HEK293 (cell line): ENCODE results near the gene WDR1.

Experiments
- CTCF ChIA-PET: fragments of 350-600 bp; formaldehyde crosslinking; extraction: SDS; loops from one replicate; lab custom pipeline; 2021; ENCODE audit warnings: antibody characterized with exemption; lab: Yijun Ruan, JAX
- POLR2A ChIA-PET: fragments of 300-600 bp; formaldehyde crosslinking; extraction: SDS; loops from one replicate; lab custom pipeline; 2020; ENCODE audit warnings: antibody characterized with exemption, inconsistent platforms; lab: Yijun Ruan, JAX
- H3K27ac ChIP-seq: fragments of 200-500 bp; sonication (Bioruptor generic); 2 replicates; pipeline ENCODE4 v1.5.1; 2014; ENCODE audit warnings: low read depth, low read length, control low read depth, inconsistent platforms; ENCODE audit errors: extremely low read depth
- H3K36me3 ChIP-seq, 2 experiments: fragments of 200-500 bp in 1 of 2; sonication (Bioruptor generic) in 1 of 2; 1 replicate in 1 of 2; 2 replicates in 1 of 2; pipeline ENCODE4 v1.5.1; 2014 to 2017; ENCODE audit warnings: inconsistent platforms in 2 of 2, low read length in 2 of 2; ENCODE audit not compliant: control insufficient read depth in 2 of 2, insufficient read depth in 1 of 2
- H3K4me1 ChIP-seq: fragments of 200-500 bp; sonication (Bioruptor generic); 2 replicates; pipeline ENCODE4 v1.5.1; 2014; ENCODE audit warnings: mild to moderate bottlenecking, low read length, inconsistent platforms; ENCODE audit not compliant: control insufficient read depth, insufficient read depth
- H3K4me3 ChIP-seq: 2 replicates; pipeline ENCODE4 v1.5.1; 2011; ENCODE audit warnings: low read depth, mild to moderate bottlenecking, control low read depth, low read length, moderate library complexity
- H3K9me3 ChIP-seq: fragments of 200-500 bp; sonication (Bioruptor generic); 2 replicates; pipeline ENCODE4 v1.5.1; 2014; ENCODE audit warnings: low read depth, low read length, inconsistent platforms; ENCODE audit not compliant: control insufficient read depth, insufficient read depth
- KLF7 ChIP-seq: fragments of 450-650 bp; formaldehyde crosslinking; IDR thresholded peaks from 2 replicates; pipeline ENCODE4 v1.5.1; 2016; ENCODE audit warnings: missing biosample characterization, missing genetic modification characterization, borderline replicate concordance
- MEIS1 ChIP-seq: sonication (generic); formaldehyde crosslinking; IDR thresholded peaks from 2 replicates; pipeline ENCODE4 v1.8.1; 2022; ENCODE audit warnings: missing genetic modification reagents, mild to moderate bottlenecking, borderline replicate concordance
- TCF7L2 ChIP-seq: IDR thresholded peaks from 2 replicates; pipeline ENCODE4 v1.6.1; 2011; ENCODE audit warnings: low read depth, mild to moderate bottlenecking, inconsistent platforms, low read length, moderate library complexity, borderline replicate concordance
- ZEB2 ChIP-seq: fragments of 450-650 bp; formaldehyde crosslinking; IDR thresholded peaks from 2 replicates; pipeline ENCODE4 v1.5.1; 2016; ENCODE audit warnings: missing biosample characterization, missing genetic modification characterization
- ZFP41 ChIP-seq: fragments of 450-650 bp; formaldehyde crosslinking; IDR thresholded peaks from 2 replicates; pipeline ENCODE4 v1.5.1; 2016; ENCODE audit warnings: missing biosample characterization, missing genetic modification characterization, borderline replicate concordance
- ZIC2 ChIP-seq: fragments of 450-650 bp; formaldehyde crosslinking; IDR thresholded peaks from 2 replicates; pipeline ENCODE4 v1.5.1; 2016; ENCODE audit warnings: missing biosample characterization, missing genetic modification characterization
- ZNF121 ChIP-seq: fragments of 450-650 bp; formaldehyde crosslinking; IDR thresholded peaks from 2 replicates; pipeline ENCODE4 v1.5.1; 2016; ENCODE audit warnings: missing biosample characterization, missing genetic modification characterization
- ZNF2 ChIP-seq: fragments of 450-650 bp; formaldehyde crosslinking; IDR thresholded peaks from 2 replicates; pipeline ENCODE4 v1.5.1; 2016; ENCODE audit warnings: missing biosample characterization, missing genetic modification characterization
- ZNF221 ChIP-seq: fragments of 450-650 bp; formaldehyde crosslinking; IDR thresholded peaks from 2 replicates; pipeline ENCODE4 v1.5.1; 2017; ENCODE audit warnings: missing biosample characterization, missing genetic modification characterization, borderline replicate concordance
- ZNF266 ChIP-seq: fragments of 450-650 bp; formaldehyde crosslinking; IDR thresholded peaks from 2 replicates; pipeline ENCODE4 v1.5.1; 2016; ENCODE audit warnings: missing biosample characterization, missing genetic modification characterization, low read depth
- ZNF311 ChIP-seq: fragments of 450-650 bp; formaldehyde crosslinking; IDR thresholded peaks from 2 replicates; pipeline ENCODE4 v1.5.1; 2017; ENCODE audit warnings: missing biosample characterization, missing genetic modification characterization, borderline replicate concordance
- ZNF354C ChIP-seq: fragments of 450-650 bp; formaldehyde crosslinking; IDR thresholded peaks from 2 replicates; pipeline ENCODE4 v1.5.1; 2016; ENCODE audit warnings: missing biosample characterization, missing genetic modification characterization, low read depth, borderline replicate concordance
- ZNF37A ChIP-seq: fragments of 450-650 bp; IDR thresholded peaks from 2 replicates; pipeline ENCODE4 v1.5.1; 2018; ENCODE audit warnings: missing biosample characterization, missing genetic modification characterization
- ZNF404 ChIP-seq: fragments of 450-650 bp; formaldehyde crosslinking; IDR thresholded peaks from 2 replicates; pipeline ENCODE4 v1.5.1; 2017; ENCODE audit warnings: missing biosample characterization, missing genetic modification characterization
- ZNF501 ChIP-seq: fragments of 450-650 bp; formaldehyde crosslinking; IDR thresholded peaks from 2 replicates; pipeline ENCODE4 v1.5.1; 2016; ENCODE audit warnings: missing biosample characterization, missing genetic modification characterization
- ZNF596 ChIP-seq: fragments of 450-650 bp; IDR thresholded peaks from 2 replicates; pipeline ENCODE4 v1.5.0; 2018; ENCODE audit warnings: missing biosample characterization, mild to moderate bottlenecking, missing genetic modification characterization, moderate library complexity
- ZNF791 ChIP-seq: fragments of 450-650 bp; formaldehyde crosslinking; IDR thresholded peaks from 2 replicates; pipeline ENCODE4 v1.5.1; 2016; ENCODE audit warnings: missing biosample characterization, missing genetic modification characterization
- ZNF843 ChIP-seq: fragments of 450-650 bp; formaldehyde crosslinking; IDR thresholded peaks from 2 replicates; pipeline ENCODE4 v1.5.1; 2016; ENCODE audit warnings: missing biosample characterization, missing genetic modification characterization
- ZSCAN16 ChIP-seq: fragments of 450-650 bp; formaldehyde crosslinking; IDR thresholded peaks from 2 replicates; pipeline ENCODE4 v1.5.1; 2016; ENCODE audit warnings: missing biosample characterization, missing genetic modification characterization
- TF ChIP-seq, protein P1 (sequence below): fragments of 450-650 bp; formaldehyde crosslinking; IDR thresholded peaks from 2 replicates; pipeline ENCODE4 v1.5.1; 2016; ENCODE audit warnings: missing biosample characterization, missing genetic modification characterization
- TF ChIP-seq, protein P2 (sequence below): fragments of 450-650 bp; formaldehyde crosslinking; IDR thresholded peaks from 2 replicates; pipeline ENCODE4 v1.5.1; 2017; ENCODE audit warnings: missing biosample characterization, missing genetic modification characterization
- TF ChIP-seq, protein P3 (sequence below): fragments of 450-650 bp; formaldehyde crosslinking; IDR thresholded peaks from 2 replicates; pipeline ENCODE4 v1.5.1; 2016; ENCODE audit warnings: missing biosample characterization, missing genetic modification characterization

WDR1 gene

DNA sequence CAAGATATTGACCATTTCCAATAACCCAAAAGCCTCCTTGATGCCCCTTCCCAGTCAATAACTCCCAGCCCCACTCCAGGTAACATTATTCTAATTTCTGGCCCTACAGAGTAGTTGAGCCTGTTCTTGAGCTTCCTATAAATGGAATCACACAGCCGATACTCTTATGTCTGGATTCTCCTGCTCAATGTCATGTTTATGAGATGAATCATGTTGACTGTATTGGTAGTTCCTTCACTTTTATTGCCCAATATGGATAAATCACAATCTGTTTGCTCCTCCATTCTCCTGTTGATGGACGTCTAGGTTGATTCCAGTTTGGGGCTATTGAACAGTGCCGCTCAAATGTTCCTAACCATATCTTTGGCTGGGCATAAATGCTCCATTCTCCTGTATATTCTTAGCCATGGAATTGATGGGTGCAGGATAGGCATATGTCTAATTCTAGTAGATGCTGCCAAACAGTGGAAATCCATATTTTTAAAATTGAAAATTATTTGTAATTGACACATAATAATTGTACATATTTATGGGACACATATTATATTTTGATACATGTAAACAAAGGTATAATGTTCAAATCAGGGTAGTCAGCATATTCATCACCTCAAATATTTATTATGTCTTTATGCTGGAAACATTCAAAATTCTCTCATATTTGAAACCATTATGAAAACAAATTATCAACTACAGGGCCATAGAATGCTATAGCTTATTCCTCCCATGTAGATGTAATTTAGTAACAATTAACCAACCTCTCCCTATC lies 54.8 kb downstream of the WDR1 start (continued):
- TF ChIP-seq, protein P1, sequence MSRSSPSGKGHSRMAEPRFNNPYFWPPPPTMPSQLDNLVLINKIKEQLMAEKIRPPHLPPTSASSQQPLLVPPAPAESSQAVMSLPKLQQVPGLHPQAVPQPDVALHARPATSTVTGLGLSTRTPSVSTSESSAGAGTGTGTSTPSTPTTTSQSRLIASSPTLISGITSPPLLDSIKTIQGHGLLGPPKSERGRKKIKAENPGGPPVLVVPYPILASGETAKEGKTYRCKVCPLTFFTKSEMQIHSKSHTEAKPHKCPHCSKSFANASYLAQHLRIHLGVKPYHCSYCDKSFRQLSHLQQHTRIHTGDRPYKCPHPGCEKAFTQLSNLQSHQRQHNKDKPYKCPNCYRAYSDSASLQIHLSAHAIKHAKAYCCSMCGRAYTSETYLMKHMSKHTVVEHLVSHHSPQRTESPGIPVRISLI (tag by site-specific recombination) = no peak
- TF ChIP-seq ZNF596 (no peak), ZNF354C (tag by site-specific recombination) (no peak), ZNF404 (tag by site-specific recombination) (no peak)
- TF ChIP-seq, all 188 proteins: peak for 0

DNA sequence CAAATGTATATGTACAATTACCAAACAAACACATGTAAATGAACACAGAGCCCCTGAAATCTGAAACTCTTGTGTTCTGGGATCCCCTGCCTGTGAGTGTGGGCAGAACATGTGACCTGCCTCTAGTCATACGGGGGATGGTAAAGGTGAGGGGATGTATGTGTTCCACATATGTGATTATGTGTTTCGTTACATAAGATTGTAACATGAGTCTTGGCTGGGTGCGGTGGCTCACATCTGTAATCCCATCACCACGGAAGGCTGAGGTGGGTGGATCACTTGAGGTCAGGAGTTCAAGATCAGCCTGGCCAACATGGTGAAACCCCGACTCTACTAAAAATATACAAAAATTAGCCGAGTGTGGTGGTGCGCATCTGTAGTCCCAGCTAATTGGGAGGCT lies 58.2 kb downstream of the WDR1 start:
- ChIA-PET POLR2A (interaction anchor here (0.7 kb wide), 1 partner anchor 12 kb away, joined by 3 read pairs; no protein-coding TSS in a partner anchor), CTCF (no interaction called here)
- Histone ChIP-seq H3K36me3 (no peaks in the 10 kb centered on the region), H3K27ac (no peak overlapping the region), H3K4me1 (no peaks in the 10 kb centered on the region), H3K9me3 (no peaks in the 10 kb centered on the region), H3K4me3 (no peak overlapping the region)
- TF ChIP-seq, protein P2, sequence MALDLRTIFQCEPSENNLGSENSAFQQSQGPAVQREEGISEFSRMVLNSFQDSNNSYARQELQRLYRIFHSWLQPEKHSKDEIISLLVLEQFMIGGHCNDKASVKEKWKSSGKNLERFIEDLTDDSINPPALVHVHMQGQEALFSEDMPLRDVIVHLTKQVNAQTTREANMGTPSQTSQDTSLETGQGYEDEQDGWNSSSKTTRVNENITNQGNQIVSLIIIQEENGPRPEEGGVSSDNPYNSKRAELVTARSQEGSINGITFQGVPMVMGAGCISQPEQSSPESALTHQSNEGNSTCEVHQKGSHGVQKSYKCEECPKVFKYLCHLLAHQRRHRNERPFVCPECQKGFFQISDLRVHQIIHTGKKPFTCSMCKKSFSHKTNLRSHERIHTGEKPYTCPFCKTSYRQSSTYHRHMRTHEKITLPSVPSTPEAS (tag by site-specific recombination) = no peak

DNA sequence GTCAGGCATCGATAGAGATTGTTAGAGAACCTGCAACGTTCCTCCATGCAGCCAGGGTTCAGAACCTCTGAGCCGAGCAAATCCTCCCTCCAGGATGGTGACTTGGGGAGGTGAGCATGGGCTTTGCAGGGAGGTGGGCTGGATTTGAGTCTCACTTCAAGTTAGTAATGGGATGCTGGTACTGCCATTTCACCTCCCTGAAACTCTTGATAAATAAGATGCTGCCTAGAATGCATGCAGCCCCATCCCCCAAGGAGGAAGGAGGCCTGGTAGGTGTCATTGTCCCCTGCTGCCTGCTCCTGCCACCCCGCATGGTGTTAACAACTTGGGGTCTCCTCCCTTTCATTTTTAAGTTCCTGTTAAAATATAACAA lies 59.6 kb downstream of the WDR1 start:
- H3K36me3 ChIP-seq = no peaks in the 10 kb centered on the region
- H3K27ac ChIP-seq = no peak overlapping the region
- no peaks in the 10 kb centered on the region for H3K9me3 ChIP-seq
- CTCF ChIA-PET = no interaction called here
- TF ChIP-seq MEIS1 (CRISPR knock-in tag) (no peak), ZIC2 (no peak), ZNF121 (no peak), ZNF2 (tag by site-specific recombination) (no peak), ZNF843 (no peak), TCF7L2 (no peak), ZNF791 (tag by site-specific recombination) (no peak), ZEB2 (tag by site-specific recombination) (no peak), ZNF37A (tag by site-specific recombination) (no peak), KLF7 (no peak), ZSCAN16 (no peak), ZNF266 (tag by site-specific recombination) (no peak), ZFP41 (tag by site-specific recombination) (no peak), ZNF501 (tag by site-specific recombination) (no peak), ZNF311 (tag by site-specific recombination) (no peak), ZNF221 (tag by site-specific recombination) (no peak)
- TF ChIP-seq, protein P3, sequence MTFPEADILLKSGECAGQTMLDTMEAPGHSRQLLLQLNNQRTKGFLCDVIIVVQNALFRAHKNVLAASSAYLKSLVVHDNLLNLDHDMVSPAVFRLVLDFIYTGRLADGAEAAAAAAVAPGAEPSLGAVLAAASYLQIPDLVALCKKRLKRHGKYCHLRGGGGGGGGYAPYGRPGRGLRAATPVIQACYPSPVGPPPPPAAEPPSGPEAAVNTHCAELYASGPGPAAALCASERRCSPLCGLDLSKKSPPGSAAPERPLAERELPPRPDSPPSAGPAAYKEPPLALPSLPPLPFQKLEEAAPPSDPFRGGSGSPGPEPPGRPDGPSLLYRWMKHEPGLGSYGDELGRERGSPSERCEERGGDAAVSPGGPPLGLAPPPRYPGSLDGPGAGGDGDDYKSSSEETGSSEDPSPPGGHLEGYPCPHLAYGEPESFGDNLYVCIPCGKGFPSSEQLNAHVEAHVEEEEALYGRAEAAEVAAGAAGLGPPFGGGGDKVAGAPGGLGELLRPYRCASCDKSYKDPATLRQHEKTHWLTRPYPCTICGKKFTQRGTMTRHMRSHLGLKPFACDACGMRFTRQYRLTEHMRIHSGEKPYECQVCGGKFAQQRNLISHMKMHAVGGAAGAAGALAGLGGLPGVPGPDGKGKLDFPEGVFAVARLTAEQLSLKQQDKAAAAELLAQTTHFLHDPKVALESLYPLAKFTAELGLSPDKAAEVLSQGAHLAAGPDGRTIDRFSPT = no peak
- H3K4me3 ChIP-seq = no peak overlapping the region
- no peaks in the 10 kb centered on the region for H3K4me1 ChIP-seq
- POLR2A ChIA-PET = no interaction called here
